B cell (primary cell): Measurements from ENCODE around the gene IL11.

ENCODE experiments used
- EZH2 ChIP-seq: IDR thresholded peaks from 2 replicates; pipeline ENCODE4 v1.6.1; 2012; ENCODE audit warnings: borderline replicate concordance, low read depth, mild to moderate bottlenecking, moderate library complexity, low read length; ENCODE audit not compliant: insufficient read depth, poor library complexity, severe bottlenecking
- TF ChIP-seq, protein P1 (sequence below): fragments of 200-600 bp; IDR thresholded peaks from one replicate; pipeline ENCODE4 v1.8.0; 2022; ENCODE audit warnings: antibody characterized with exemption, mild to moderate bottlenecking

DNA sequence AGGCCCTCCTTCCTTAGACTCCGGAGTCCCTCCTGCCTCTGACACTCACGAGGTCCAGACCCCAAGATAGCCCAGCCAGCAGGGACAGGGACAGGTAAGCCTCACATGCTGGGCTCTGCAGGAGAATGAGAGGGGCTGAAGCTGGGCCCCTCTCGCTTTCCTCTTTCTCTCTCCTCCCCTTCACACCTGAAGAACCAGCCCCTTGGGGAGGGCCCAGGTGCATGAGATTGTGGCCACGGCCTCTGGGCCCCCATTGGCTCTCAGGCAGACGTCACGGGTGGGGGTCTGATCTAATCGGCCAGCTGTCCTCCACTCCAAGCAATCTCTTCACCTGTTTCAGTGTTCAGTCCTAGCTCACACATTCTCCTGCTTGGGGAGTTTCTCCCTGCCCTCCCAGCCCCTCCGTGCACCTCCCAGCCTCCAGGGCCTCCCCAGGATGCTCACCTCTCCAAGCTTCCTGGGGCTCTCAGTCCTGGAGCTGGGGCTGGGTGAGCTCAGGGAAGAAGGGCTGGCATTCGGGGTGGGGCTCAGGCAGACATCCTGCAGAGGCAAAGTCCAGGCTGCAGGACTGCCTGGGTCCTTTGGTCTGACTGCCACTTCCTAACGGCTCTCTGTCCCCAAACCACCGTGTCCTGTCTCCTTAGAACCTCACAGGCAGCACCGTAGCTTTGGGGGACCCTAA lies 47.9 kb downstream of the IL11 start:
- TF ChIP-seq, protein P1, sequence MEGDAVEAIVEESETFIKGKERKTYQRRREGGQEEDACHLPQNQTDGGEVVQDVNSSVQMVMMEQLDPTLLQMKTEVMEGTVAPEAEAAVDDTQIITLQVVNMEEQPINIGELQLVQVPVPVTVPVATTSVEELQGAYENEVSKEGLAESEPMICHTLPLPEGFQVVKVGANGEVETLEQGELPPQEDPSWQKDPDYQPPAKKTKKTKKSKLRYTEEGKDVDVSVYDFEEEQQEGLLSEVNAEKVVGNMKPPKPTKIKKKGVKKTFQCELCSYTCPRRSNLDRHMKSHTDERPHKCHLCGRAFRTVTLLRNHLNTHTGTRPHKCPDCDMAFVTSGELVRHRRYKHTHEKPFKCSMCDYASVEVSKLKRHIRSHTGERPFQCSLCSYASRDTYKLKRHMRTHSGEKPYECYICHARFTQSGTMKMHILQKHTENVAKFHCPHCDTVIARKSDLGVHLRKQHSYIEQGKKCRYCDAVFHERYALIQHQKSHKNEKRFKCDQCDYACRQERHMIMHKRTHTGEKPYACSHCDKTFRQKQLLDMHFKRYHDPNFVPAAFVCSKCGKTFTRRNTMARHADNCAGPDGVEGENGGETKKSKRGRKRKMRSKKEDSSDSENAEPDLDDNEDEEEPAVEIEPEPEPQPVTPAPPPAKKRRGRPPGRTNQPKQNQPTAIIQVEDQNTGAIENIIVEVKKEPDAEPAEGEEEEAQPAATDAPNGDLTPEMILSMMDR, result no peak
- no peak for TF ChIP-seq EZH2
